HUDEP-2 (cell line): Measurements from ENCODE around the gene CEP85.

ENCODE experiments used
- DNase-seq, 76 experiments: peaks; one replicate each; lab custom pipeline; 2025; ENCODE audit not compliant: unreplicated experiment in 76 of 76; lab: John Stamatoyannopoulos, UW

The CEP85 gene

GRCh38 chr1:26307363-26307781, 73.4 kb downstream of the CEP85 start:
- DNase-seq, result no peak

- DNase-seq, result peak in 18 of 76 experiments; percentile 11 to 49 (median 30)
Measured at GRCh38 chr1:26307966-26308899, 74.2 kb downstream of the CEP85 start.

- no peak for DNase-seq
Measured at GRCh38 chr1:26314501-26314900, 80.5 kb downstream of the CEP85 start.

- DNase-seq, result no peak
Measured at GRCh38 chr1:26315874-26316850, 82.2 kb downstream of the CEP85 start.

GRCh38 chr1:26317146-26317545, 83.1 kb downstream of the CEP85 start:
- DNase-seq, result no peak

GRCh38 chr1:26317612-26318337, 83.8 kb downstream of the CEP85 start, which contains the start of gene CD52:
Gene CD52 (plus strand): TSS chr1:26317958. CDS start chr1:26318018, 60 bp downstream.
- DNase-seq, result peak in 42 of 76 experiments; percentile 2 to 68 (median 35)

GRCh38 chr1:26318338-26319064, 84.5 kb downstream of the CEP85 start:
- peak in 41 of 76 experiments; percentile 3 to 68 (median 33) for DNase-seq

GRCh38 chr1:26320896-26321295, 86.9 kb downstream of the CEP85 start:
- DNase-seq, result no peak

- peak in 75 of 76 experiments; percentile 26 to 95 (median 80) for DNase-seq
Measured at GRCh38 chr1:26321315-26322041, 87.5 kb downstream of the CEP85 start.

- no peak for DNase-seq
Measured at GRCh38 chr1:26322042-26322331, 88.0 kb downstream of the CEP85 start.

GRCh38 chr1:26323382-26323781, 89.4 kb downstream of the CEP85 start:
- DNase-seq, result no peak

GRCh38 chr1:26324550-26324949, 90.5 kb downstream of the CEP85 start:
- DNase-seq, result no peak

GRCh38 chr1:26327956-26328362, 94.0 kb downstream of the CEP85 start:
- DNase-seq, result no peak
